Stimulated activated CD8-positive, alpha-beta memory T cell treated with anti-CD3 and anti-CD28 coated beads, Interleukin-4, amount 100 ng/mL, for 4 hours (primary cell): Measurements from ENCODE around the gene PARP11.
"Not testable (repeated sequence)": the region's sequence is repeated elsewhere in the genome, so short reads cannot be mapped to it uniquely, and the experiment has no call there.

Source experiments
- DNase-seq, 2 donors: peaks; one replicate each; pipeline ENCODE4 v3.0.0-alpha.2; 2020; ENCODE audit warnings: low read depth in 2 of 2, low spot score in 1 of 2

PARP11 gene

GRCh38 chr12:3882896-3883564 is 9.8 kb upstream of the PARP11 start:
- DNase-seq, result no peak

- no peak for DNase-seq
These were observed 9.2 kb upstream of the PARP11 start for GRCh38 chr12:3882406-3882805.

- no peak for DNase-seq
These were observed 8.2 kb upstream of the PARP11 start for GRCh38 chr12:3881281-3881950.

- no peak for DNase-seq
These were observed 6.6 kb upstream of the PARP11 start for GRCh38 chr12:3879846-3880245.

- no peak for DNase-seq
These were observed 1.8 kb downstream of the PARP11 start for GRCh38 chr12:3871356-3871755.

- DNase-seq, result no peak
These were observed 3.3 kb downstream of the PARP11 start for GRCh38 chr12:3869865-3870264.

GRCh38 chr12:3869433-3869832 is 3.8 kb downstream of the PARP11 start:
- no peak for DNase-seq

- DNase-seq, result no peak
These were observed 9.4 kb downstream of the PARP11 start for GRCh38 chr12:3863756-3864155.

GRCh38 chr12:3842517-3842916 is 30.7 kb downstream of the PARP11 start:
- DNase-seq, result no peak

GRCh38 chr12:3841783-3842182 is 31.4 kb downstream of the PARP11 start:
- no peak for DNase-seq

GRCh38 chr12:3840833-3841232 is 32.4 kb downstream of the PARP11 start:
- DNase-seq, result not testable (repeated sequence)

- DNase-seq, result not testable (repeated sequence)
These were observed 33.5 kb downstream of the PARP11 start for GRCh38 chr12:3839745-3840144.

GRCh38 chr12:3838701-3839548 is 34.3 kb downstream of the PARP11 start:
- DNase-seq, result peak; percentile 6 to 43

- DNase-seq, result no peak
These were observed 35.1 kb downstream of the PARP11 start for GRCh38 chr12:3838076-3838475.

- no peak for DNase-seq
These were observed 36.1 kb downstream of the PARP11 start for GRCh38 chr12:3837049-3837448.

- no peak for DNase-seq
These were observed 36.6 kb downstream of the PARP11 start for GRCh38 chr12:3836641-3837040.

GRCh38 chr12:3835914-3836313 is 37.3 kb downstream of the PARP11 start:
- no peak for DNase-seq

GRCh38 chr12:3834774-3835173 is 38.4 kb downstream of the PARP11 start:
- DNase-seq, result no peak

GRCh38 chr12:3833670-3834310 is 39.4 kb downstream of the PARP11 start:
- DNase-seq, result no peak

GRCh38 chr12:3832738-3833137 is 40.5 kb downstream of the PARP11 start:
- no peak for DNase-seq

- DNase-seq, result no peak
These were observed 44.3 kb downstream of the PARP11 start for GRCh38 chr12:3828888-3829287.
